Suprapubic skin (tissue), 4 donors: ENCODE data around the gene SLC9A9. TPM values are rescaled to one million over a fixed set of nuclear protein-coding genes. Genes with fewer than 3 reads are reported as not detected.

Experiments
- DNase-seq, 2 donors: peaks; one replicate each; pipeline ENCODE4 v3.0.0-alpha.2; 2019; ENCODE audit warnings: low spot score in 2 of 2
- H3K27ac ChIP-seq: fragments of 200-600 bp; sonication (generic); one replicate; pipeline ENCODE4 v1.5.1; 2019
- H3K27me3 ChIP-seq: fragments of 200-600 bp; sonication (generic); one replicate; pipeline ENCODE4 v1.5.1; 2019
- H3K36me3 ChIP-seq: fragments of 200-600 bp; sonication (generic); one replicate; pipeline ENCODE4 v1.5.1; 2019
- H3K4me1 ChIP-seq: fragments of 200-600 bp; sonication (generic); one replicate; pipeline ENCODE4 v1.5.1; 2019
- H3K4me3 ChIP-seq: fragments of 200-600 bp; sonication (generic); one replicate; pipeline ENCODE4 v1.5.1; 2019; ENCODE audit warnings: mild to moderate bottlenecking
- H3K9me3 ChIP-seq: fragments of 200-600 bp; sonication (generic); one replicate; pipeline ENCODE4 v1.5.1; 2019
- CTCF ChIP-seq, 2 donors: fragments of 200-600 bp in 1 of 2; fragments of 450-650 bp in 1 of 2; sonication (generic) in 1 of 2; IDR thresholded peaks; one replicate each; pipeline ENCODE4 v1.5.1; 2016 to 2019; ENCODE audit warnings: antibody characterized with exemption in 2 of 2, mild to moderate bottlenecking in 1 of 2, moderate library complexity in 1 of 2
- EP300 ChIP-seq: sonication (generic); formaldehyde crosslinking; IDR thresholded peaks from one replicate; pipeline ENCODE4 v1.6.1; 2017; ENCODE audit warnings: antibody characterized with exemption
- POLR2A ChIP-seq, 2 donors: fragments of 450-650 bp; IDR thresholded peaks; one replicate each; pipeline ENCODE4 v1.6.1; 2017; ENCODE audit warnings: antibody characterized with exemption in 2 of 2, mild to moderate bottlenecking in 2 of 2, moderate library complexity in 2 of 2
- POLR2AphosphoS5 ChIP-seq, 3 donors: sonication (generic); formaldehyde crosslinking; IDR thresholded peaks; one replicate each; pipeline ENCODE4 v1.6.1; 2017; ENCODE audit warnings: antibody characterized with exemption in 3 of 3
- WGBS: methylation state at CpG from one replicate; pipeline ENCODE4 v1.1.5; 2018; 5-methylcytosine and 5-hydroxymethylcytosine counted together
- total RNA-seq, 4 donors: library from RNA; depleted of rRNA; stranded (reverse); fragments of >200 nt; gene quantifications; one replicate each; pipeline ENCODE4 v1.1.0, GENCODE V29; 2016

SLC9A9 gene
- total RNA-seq, 4 donors from 2014 or later = 16.6 to 51.0 (median 30.0) TPM

- DNase-seq = no peak
- 100% methylated on average over 1 of the region's 1 CpG for WGBS
- no peak for TF ChIP-seq EP300
- TF ChIP-seq POLR2AphosphoS5 (IDR thresholded peaks at IDR 0.05) = no peak
- TF ChIP-seq POLR2A (IDR thresholded peaks at IDR 0.05) = no peak
- no peak for TF ChIP-seq CTCF (IDR thresholded peaks at IDR 0.05)
Observed at GRCh38 chr3:143637133-143637532, 211.1 kb downstream of the SLC9A9 start.

GRCh38 chr3:143634991-143635390 lies 213.3 kb downstream of the SLC9A9 start:
- DNase-seq = no peak
- Histone ChIP-seq H3K4me3 (no peak overlapping the region), H3K27ac (no peak overlapping the region), H3K4me1 (no peaks in the 10 kb centered on the region), H3K9me3 (peaks cover 5% of the 10 kb centered on the region), H3K27me3 (no peaks in the 10 kb centered on the region), H3K36me3 (no peaks in the 10 kb centered on the region)
- TF ChIP-seq EP300 (no peak), CTCF (IDR thresholded peaks at IDR 0.05) (no peak), POLR2A (IDR thresholded peaks at IDR 0.05) (no peak), POLR2AphosphoS5 (IDR thresholded peaks at IDR 0.05) (no peak)
- 74% methylated on average over 3 of the region's 4 CpGs for WGBS

More at GRCh38 chr3:143637133-143637532, 211.1 kb downstream of the SLC9A9 start:
- no peaks in the 10 kb centered on the region for H3K27me3 ChIP-seq
- H3K27ac ChIP-seq = no peak overlapping the region
- H3K36me3 ChIP-seq = no peaks in the 10 kb centered on the region
- H3K4me3 ChIP-seq = no peak overlapping the region
- no peaks in the 10 kb centered on the region for H3K4me1 ChIP-seq
- peaks cover 5% of the 10 kb centered on the region for H3K9me3 ChIP-seq

- H3K27me3 ChIP-seq = no peaks in the 10 kb centered on the region
- TF ChIP-seq POLR2A (IDR thresholded peaks at IDR 0.05) (no peak), EP300 (no peak), POLR2AphosphoS5 (IDR thresholded peaks at IDR 0.05) (no peak), CTCF (IDR thresholded peaks at IDR 0.05) (no peak)
- H3K9me3 ChIP-seq = peaks cover 5% of the 10 kb centered on the region
- no peak overlapping the region for H3K27ac ChIP-seq
- no peak overlapping the region for H3K4me3 ChIP-seq
- H3K4me1 ChIP-seq = no peaks in the 10 kb centered on the region
- H3K36me3 ChIP-seq = no peaks in the 10 kb centered on the region
- no peak for DNase-seq
Observed at GRCh38 chr3:143634427-143634826, 213.8 kb downstream of the SLC9A9 start.

GRCh38 chr3:143633816-143634215 lies 214.5 kb downstream of the SLC9A9 start:
- no peak overlapping the region for H3K27ac ChIP-seq
- TF ChIP-seq POLR2AphosphoS5 (IDR thresholded peaks at IDR 0.05) (no peak), EP300 (no peak), CTCF (IDR thresholded peaks at IDR 0.05) (no peak), POLR2A (IDR thresholded peaks at IDR 0.05) (no peak)
- no peak overlapping the region for H3K4me3 ChIP-seq
- no peak for DNase-seq
- H3K27me3 ChIP-seq = no peaks in the 10 kb centered on the region
- no peaks in the 10 kb centered on the region for H3K36me3 ChIP-seq
- 93% methylated on average over 3 of the region's 3 CpGs for WGBS
- peaks cover 5% of the 10 kb centered on the region for H3K9me3 ChIP-seq
- H3K4me1 ChIP-seq = no peaks in the 10 kb centered on the region

- no peak overlapping the region for H3K27ac ChIP-seq
- no peak for TF ChIP-seq POLR2AphosphoS5 (IDR thresholded peaks at IDR 0.05)
- no peak for TF ChIP-seq CTCF (IDR thresholded peaks at IDR 0.05)
- no peak for TF ChIP-seq POLR2A (IDR thresholded peaks at IDR 0.05)
- TF ChIP-seq EP300 = no peak
- H3K27me3 ChIP-seq = no peaks in the 10 kb centered on the region
- no peak for DNase-seq
- H3K4me3 ChIP-seq = no peak overlapping the region
- no peaks in the 10 kb centered on the region for H3K4me1 ChIP-seq
- no peaks in the 10 kb centered on the region for H3K9me3 ChIP-seq
- H3K36me3 ChIP-seq = no peaks in the 10 kb centered on the region
Observed at GRCh38 chr3:143629726-143630125, 218.5 kb downstream of the SLC9A9 start.
